COLO668 (cell line): Measurements from ENCODE around the gene SRCIN1.
A peak's percentile ranks its signal among the peaks of the same experiment; 100 is the strongest.
"Not testable (repeated sequence)": the region's sequence is repeated elsewhere in the genome, so short reads cannot be mapped to it uniquely, and the experiment has no call there.

Experiments
- DNase-seq: peaks from one replicate; lab custom pipeline; 2025; ENCODE audit not compliant: unreplicated experiment; lab: John Stamatoyannopoulos, UW

SRCIN1 gene

GRCh38 chr17:38491346-38492066 is 114.2 kb downstream of the SRCIN1 start:
- DNase-seq = not testable (repeated sequence)

GRCh38 chr17:38489774-38490173 is 116.0 kb downstream of the SRCIN1 start:
- not testable (repeated sequence) for DNase-seq

- not testable (repeated sequence) for DNase-seq
Observed at GRCh38 chr17:38485681-38486298, 120.0 kb downstream of the SRCIN1 start.

GRCh38 chr17:38485146-38485468 is 120.6 kb downstream of the SRCIN1 start:
- DNase-seq = no peak

- peak; percentile 35 for DNase-seq
Observed at GRCh38 chr17:38484242-38485145, 121.3 kb downstream of the SRCIN1 start.

GRCh38 chr17:38482700-38483043 is 123.1 kb downstream of the SRCIN1 start:
- not testable (repeated sequence) for DNase-seq

GRCh38 chr17:38482039-38482699 is 123.6 kb downstream of the SRCIN1 start:
- peak; percentile 75 for DNase-seq
